Upper lobe of left lung (tissue), 6 donors: ENCODE results near the gene ZFAND6. TPM values are rescaled to one million over a fixed set of nuclear protein-coding genes. Genes with fewer than 3 reads are reported as not detected.

Source experiments
- ATAC-seq, 2 donors: fragments of 200-7000 bp; cut with Tn5 transposase; one replicate each; pipeline ENCODE4 v1.9.1; 2022; ENCODE audit warnings: mild to moderate bottlenecking in 2 of 2, moderate library complexity in 2 of 2; ENCODE audit not compliant: low FRiP score in 2 of 2
- DNase-seq, 2 donors: peaks; one replicate each; pipeline ENCODE4 v3.0.0-alpha.2; 2019 to 2020
- H3K27ac ChIP-seq, 4 donors: fragments of 200-600 bp; sonication (generic); one replicate each; pipeline ENCODE4 v1.5.1; 2016 to 2019
- H3K27me3 ChIP-seq, 4 donors: fragments of 200-600 bp; sonication (generic); one replicate each; pipeline ENCODE4 v1.5.1; 2017 to 2019
- H3K36me3 ChIP-seq, 4 donors: fragments of 200-600 bp; sonication (generic); one replicate each; pipeline ENCODE4 v1.5.1; 2016 to 2019
- H3K4me1 ChIP-seq, 4 donors: fragments of 200-600 bp; sonication (generic); one replicate each; pipeline ENCODE4 v1.5.1; 2018 to 2019
- H3K4me3 ChIP-seq, 4 donors: fragments of 200-600 bp; sonication (generic); one replicate each; pipeline ENCODE4 v1.5.1; 2017 to 2019; ENCODE audit warnings: mild to moderate bottlenecking in 2 of 4, moderate library complexity in 1 of 4
- H3K9me3 ChIP-seq, 4 donors: fragments of 200-600 bp; sonication (generic); one replicate each; pipeline ENCODE4 v1.5.1; 2018 to 2019
- EP300 ChIP-seq, 4 donors: sonication (generic); formaldehyde crosslinking; IDR thresholded peaks; one replicate each; pipeline ENCODE4 v1.5.1; 2017; ENCODE audit warnings: antibody characterized with exemption in 4 of 4, control low read depth in 2 of 4
- POLR2A ChIP-seq, 4 donors: fragments of 450-650 bp; IDR thresholded peaks; one replicate each; pipeline ENCODE4 v1.5.1; 2016 to 2017; ENCODE audit warnings: antibody characterized with exemption in 4 of 4, mild to moderate bottlenecking in 2 of 4
- POLR2AphosphoS5 ChIP-seq, 2 donors: sonication (generic); formaldehyde crosslinking; IDR thresholded peaks; one replicate each; pipeline ENCODE4 v1.5.1; 2017; ENCODE audit warnings: antibody characterized with exemption in 2 of 2
- WGBS, 2 donors: methylation state at CpG; one replicate each; pipeline ENCODE4 v1.1.5; 2017 to 2018; 5-methylcytosine and 5-hydroxymethylcytosine counted together
- total RNA-seq, 6 donors: library from RNA; depleted of rRNA in 4 of 6; stranded (reverse); fragments of >200 nt in 4 of 6; gene quantifications; one replicate each; pipeline versions ENCODE4 v1.1.0 to v1.2.1, GENCODE V29; 2016 to 2021
- TF ChIP-seq, protein P1 (sequence below), 6 experiments: fragments of 450-650 bp in 4 of 6; fragments of 200-600 bp in 2 of 6; sonication (generic) in 2 of 6; IDR thresholded peaks; one replicate each; pipeline ENCODE4 v1.5.1; 2016 to 2019; ENCODE audit warnings: antibody characterized with exemption in 6 of 6
- donor health status: DM: no; HTN: no; CAD: no; lungs with moderate emphysema.
- donor health status: DM: no; HTN: yes; CAD: no; lungs with severe emphysema.

The ZFAND6 gene
- total RNA-seq, 6 donors from 2014 or later: 36.7 to 151 (median 70.5) TPM

GRCh38 chr15:80182611-80183261 lies 123.3 kb downstream of the ZFAND6 start:
- Histone ChIP-seq H3K27ac (no peak overlapping the region), H3K27me3 (no peaks in the 10 kb centered on the region), H3K36me3 (peaks cover 0 to 66% (median 45%) of the 10 kb centered on the region in 4 donors), H3K4me3 (no peak overlapping the region), H3K4me1 (peaks cover 0 to 10% (median 5%) of the 10 kb centered on the region in 4 donors), H3K9me3 (no peaks in the 10 kb centered on the region)
- DNase-seq: no peak
- no peak for TF ChIP-seq POLR2AphosphoS5 (IDR thresholded peaks at IDR 0.05)
- TF ChIP-seq EP300 (IDR thresholded peaks at IDR 0.05): no peak
- WGBS, 2 donors: 60 to 74% methylated on average over 5 of the region's 5 CpGs
- ATAC-seq: no peak

DNA sequence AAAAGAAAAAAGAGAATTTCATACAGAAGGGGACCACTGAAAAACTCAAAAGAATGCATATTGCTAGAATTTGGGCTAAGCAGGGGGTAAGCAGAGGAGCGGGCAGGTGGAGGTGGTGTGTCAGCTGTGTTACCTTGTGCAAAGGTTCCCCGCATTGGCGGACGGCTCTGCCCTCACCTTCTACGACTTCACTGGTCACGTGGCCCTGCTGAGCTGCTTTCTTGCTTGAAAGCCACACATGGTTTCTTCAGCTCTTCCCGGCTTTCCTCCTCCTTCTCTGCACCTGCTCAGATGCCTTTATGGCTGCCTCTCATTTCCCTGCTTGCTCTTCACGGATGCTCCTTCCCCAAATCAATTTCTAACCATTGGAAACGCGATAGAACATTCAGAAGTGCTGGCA lies 123.8 kb downstream of the ZFAND6 start:
- Histone ChIP-seq H3K27me3 (no peaks in the 10 kb centered on the region), H3K4me3 (no peak overlapping the region), H3K9me3 (no peaks in the 10 kb centered on the region), H3K27ac (no peak overlapping the region), H3K36me3 (peaks cover 0 to 60% (median 42%) of the 10 kb centered on the region in 4 donors), H3K4me1 (peaks cover 0 to 10% (median 5%) of the 10 kb centered on the region in 4 donors)
- ATAC-seq: no peak
- DNase-seq: no peak
- TF ChIP-seq, protein P1, sequence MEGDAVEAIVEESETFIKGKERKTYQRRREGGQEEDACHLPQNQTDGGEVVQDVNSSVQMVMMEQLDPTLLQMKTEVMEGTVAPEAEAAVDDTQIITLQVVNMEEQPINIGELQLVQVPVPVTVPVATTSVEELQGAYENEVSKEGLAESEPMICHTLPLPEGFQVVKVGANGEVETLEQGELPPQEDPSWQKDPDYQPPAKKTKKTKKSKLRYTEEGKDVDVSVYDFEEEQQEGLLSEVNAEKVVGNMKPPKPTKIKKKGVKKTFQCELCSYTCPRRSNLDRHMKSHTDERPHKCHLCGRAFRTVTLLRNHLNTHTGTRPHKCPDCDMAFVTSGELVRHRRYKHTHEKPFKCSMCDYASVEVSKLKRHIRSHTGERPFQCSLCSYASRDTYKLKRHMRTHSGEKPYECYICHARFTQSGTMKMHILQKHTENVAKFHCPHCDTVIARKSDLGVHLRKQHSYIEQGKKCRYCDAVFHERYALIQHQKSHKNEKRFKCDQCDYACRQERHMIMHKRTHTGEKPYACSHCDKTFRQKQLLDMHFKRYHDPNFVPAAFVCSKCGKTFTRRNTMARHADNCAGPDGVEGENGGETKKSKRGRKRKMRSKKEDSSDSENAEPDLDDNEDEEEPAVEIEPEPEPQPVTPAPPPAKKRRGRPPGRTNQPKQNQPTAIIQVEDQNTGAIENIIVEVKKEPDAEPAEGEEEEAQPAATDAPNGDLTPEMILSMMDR (IDR thresholded peaks at IDR 0.05): no peak
- TF ChIP-seq EP300 (IDR thresholded peaks at IDR 0.05) (no peak), POLR2AphosphoS5 (IDR thresholded peaks at IDR 0.05) (no peak), POLR2A (IDR thresholded peaks at IDR 0.05) (no peak)
- WGBS, 2 donors: 88 to 93% methylated on average over 10 of the region's 10 CpGs

DNA sequence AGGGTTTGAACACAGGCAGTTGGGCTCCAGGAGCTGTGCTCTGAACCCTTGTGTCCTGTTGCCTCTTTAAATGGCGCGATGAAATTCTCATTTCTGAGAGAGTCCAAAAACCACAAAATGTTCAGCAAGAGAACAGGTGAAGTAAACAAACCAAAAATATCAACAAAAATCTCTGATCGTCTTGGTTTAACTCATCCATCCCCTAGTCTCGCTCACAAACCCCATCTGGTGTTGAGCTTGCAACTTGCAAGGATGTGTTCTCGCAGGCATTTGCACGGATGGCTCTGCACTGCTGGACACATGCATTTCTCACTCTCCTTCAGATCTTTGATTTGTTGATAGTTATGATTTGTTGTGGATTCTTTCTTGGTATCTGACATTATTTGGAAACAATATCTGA lies 124.4 kb downstream of the ZFAND6 start:
- H3K4me3 ChIP-seq: no peak overlapping the region
- DNase-seq (no peak), ATAC-seq (no peak)
- H3K9me3 ChIP-seq: no peaks in the 10 kb centered on the region
- H3K27ac ChIP-seq: no peak overlapping the region
- no peaks in the 10 kb centered on the region for H3K27me3 ChIP-seq
- H3K4me1 ChIP-seq: peaks cover 0 to 10% (median 5%) of the 10 kb centered on the region in 4 donors
- peaks cover 0 to 59% (median 42%) of the 10 kb centered on the region in 4 donors for H3K36me3 ChIP-seq
- 83 to 84% methylated on average over 6 of the region's 6 CpGs for WGBS, 2 donors
- no peak for TF ChIP-seq POLR2AphosphoS5 (IDR thresholded peaks at IDR 0.05)
- TF ChIP-seq EP300 (IDR thresholded peaks at IDR 0.05): no peak
- TF ChIP-seq, protein P1 (IDR thresholded peaks at IDR 0.05): no peak
- TF ChIP-seq POLR2A (IDR thresholded peaks at IDR 0.05): no peak

GRCh38 chr15:80184554-80184953 lies 125.1 kb downstream of the ZFAND6 start:
- no peaks in the 10 kb centered on the region for H3K9me3 ChIP-seq
- H3K27me3 ChIP-seq: no peaks in the 10 kb centered on the region
- DNase-seq (no peak), ATAC-seq (no peak)
- no peak for TF ChIP-seq POLR2A (IDR thresholded peaks at IDR 0.05)
- TF ChIP-seq EP300 (IDR thresholded peaks at IDR 0.05): no peak
- TF ChIP-seq, protein P1 (IDR thresholded peaks at IDR 0.05): no peak
- no peak for TF ChIP-seq POLR2AphosphoS5 (IDR thresholded peaks at IDR 0.05)
- 84 to 92% methylated on average over 7 of the region's 7 CpGs for WGBS, 2 donors
- peaks cover 0 to 59% (median 42%) of the 10 kb centered on the region in 4 donors for H3K36me3 ChIP-seq
- H3K27ac ChIP-seq: no peak overlapping the region
- no peak overlapping the region for H3K4me3 ChIP-seq
- H3K4me1 ChIP-seq: peaks cover 0 to 10% (median 5%) of the 10 kb centered on the region in 4 donors

DNA sequence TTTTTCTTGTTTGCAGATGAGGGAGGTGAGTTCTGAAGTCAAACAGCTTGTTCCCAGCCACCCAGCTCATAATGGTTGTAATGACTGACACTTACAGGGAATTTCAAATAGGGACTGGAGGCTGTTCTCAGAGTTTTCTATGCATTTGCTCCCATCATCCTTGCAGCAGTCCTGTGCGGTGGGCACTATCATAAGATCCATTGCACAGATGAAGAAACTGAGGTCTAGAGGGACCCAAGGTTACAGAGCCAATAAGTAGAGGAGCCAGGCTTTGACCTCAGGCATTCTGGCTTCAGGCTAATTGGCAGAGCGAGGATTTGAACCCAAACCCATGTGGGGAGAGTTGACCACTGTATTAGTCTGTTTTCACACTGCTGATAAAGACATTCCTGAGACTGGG lies 125.7 kb downstream of the ZFAND6 start:
- no peak for TF ChIP-seq POLR2A (IDR thresholded peaks at IDR 0.05)
- no peak for TF ChIP-seq EP300 (IDR thresholded peaks at IDR 0.05)
- TF ChIP-seq, protein P1 (IDR thresholded peaks at IDR 0.05): no peak
- TF ChIP-seq POLR2AphosphoS5 (IDR thresholded peaks at IDR 0.05): no peak
- DNase-seq: no peak
- H3K4me3 ChIP-seq: no peak overlapping the region
- H3K36me3 ChIP-seq: peaks cover 0 to 56% (median 40%) of the 10 kb centered on the region in 4 donors
- H3K27me3 ChIP-seq: no peaks in the 10 kb centered on the region
- peaks cover 0 to 10% (median 5%) of the 10 kb centered on the region in 4 donors for H3K4me1 ChIP-seq
- no peak for ATAC-seq
- WGBS, 2 donors: 98 to 100% methylated on average over 2 of the region's 2 CpGs
- H3K9me3 ChIP-seq: no peaks in the 10 kb centered on the region
- no peak overlapping the region for H3K27ac ChIP-seq
